ENCODE results near the gene ZC3H7A. TPM values are rescaled to one million over a fixed set of nuclear protein-coding genes. Genes with fewer than 3 reads are reported as not detected.

ZC3H7A gene
- total and polyA plus RNA-seq, 9 of the 15 experiments (the other 6 are each of a cell fraction or from before 2014, with no cell fraction given) = 19.8 to 49.1 (median 28.2) TPM

- H3K79me2 ChIP-seq (ENCODE audit: control insufficient read depth, insufficient read depth, low read length) = no peaks in the 10 kb centered on the region
- peaks cover 84% of the 10 kb centered on the region for H3K36me3 ChIP-seq (ENCODE audit: control insufficient read depth, insufficient read depth, low read length)
- no peak for DNase-seq (ENCODE audit: extremely low read depth in 1 of 4, low spot score in 3 of 4)
- no peaks in the 10 kb centered on the region for H3K27me3 ChIP-seq (ENCODE audit: control insufficient read depth in 2 of 2, insufficient read depth in 2 of 2, low read length in 2 of 2)
- H3K9me3 ChIP-seq (replicated peaks; ENCODE audit: control insufficient read depth, insufficient read depth, low read depth, low read length) = no peaks in the 10 kb centered on the region
- H3K4me1 ChIP-seq (replicated peaks in 1 of 2; ENCODE audit: control insufficient read depth in 2 of 2, insufficient read depth in 2 of 2, low read length in 2 of 2) = no peaks in the 10 kb centered on the region
- ChIA-PET POLR2A (no interaction called here), CTCF (ENCODE audit: low intra/inter-chr PET ratio) (no interaction called here)
- no peak overlapping the region for H3K9ac ChIP-seq (ENCODE audit: insufficient read depth in 1 of 2, low read depth in 2 of 2, low read length in 2 of 2)
- TF ChIP-seq TRIM24 (IDR thresholded peaks at IDR 0.05) = no peak
- TF ChIP-seq, protein P1, sequence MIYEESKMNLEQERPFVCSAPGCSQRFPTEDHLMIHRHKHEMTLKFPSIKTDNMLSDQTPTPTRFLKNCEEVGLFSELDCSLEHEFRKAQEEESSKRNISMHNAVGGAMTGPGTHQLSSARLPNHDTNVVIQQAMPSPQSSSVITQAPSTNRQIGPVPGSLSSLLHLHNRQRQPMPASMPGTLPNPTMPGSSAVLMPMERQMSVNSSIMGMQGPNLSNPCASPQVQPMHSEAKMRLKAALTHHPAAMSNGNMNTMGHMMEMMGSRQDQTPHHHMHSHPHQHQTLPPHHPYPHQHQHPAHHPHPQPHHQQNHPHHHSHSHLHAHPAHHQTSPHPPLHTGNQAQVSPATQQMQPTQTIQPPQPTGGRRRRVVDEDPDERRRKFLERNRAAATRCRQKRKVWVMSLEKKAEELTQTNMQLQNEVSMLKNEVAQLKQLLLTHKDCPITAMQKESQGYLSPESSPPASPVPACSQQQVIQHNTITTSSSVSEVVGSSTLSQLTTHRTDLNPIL (CRISPR knock-in tag; IDR thresholded peaks at IDR 0.05) = no peak
- TF ChIP-seq CSDE1 (IDR thresholded peaks at IDR 0.05) = no peak
- TF ChIP-seq TAF1 (IDR thresholded peaks at IDR 0.05; ENCODE audit: control insufficient read depth, extremely low read depth, insufficient read depth, low read length, severe bottlenecking) = no peak
- no peak for TF ChIP-seq ZNF175 (CRISPR knock-in tag; IDR thresholded peaks at IDR 0.05; ENCODE audit: low read depth)
- no peak for TF ChIP-seq FOSL1 (tag; conservative IDR thresholded peaks at IDR 0.05)
- TF ChIP-seq JUNB (CRISPR knock-in tag; conservative IDR thresholded peaks at IDR 0.05) = no peak
- no peak for TF ChIP-seq SAFB2 (IDR thresholded peaks at IDR 0.05; ENCODE audit: borderline replicate concordance, low read depth, low read length, severe bottlenecking)
- TF ChIP-seq PRDM10 (IDR thresholded peaks at IDR 0.05; ENCODE audit: partially characterized antibody) = no peak
- TF ChIP-seq TRIM28 (IDR thresholded peaks at IDR 0.05) = no peak
- TF ChIP-seq SRSF1 (IDR thresholded peaks at IDR 0.05; ENCODE audit: low read depth, low read length) = no peak
- TF ChIP-seq CCAR2 (IDR thresholded peaks at IDR 0.05; ENCODE audit: low read depth, low read length) = no peak
- no peak for TF ChIP-seq EP400 (IDR thresholded peaks at IDR 0.05)
- TF ChIP-seq ZNF143 (CRISPR knock-in tag; IDR thresholded peaks at IDR 0.05) = no peak
- no peak for TF ChIP-seq RBM17 (IDR thresholded peaks at IDR 0.05; ENCODE audit: borderline replicate concordance, low read depth, low read length)
- TF ChIP-seq MTA2 (IDR thresholded peaks at IDR 0.05; ENCODE audit: low read depth) = no peak
- no peak for TF ChIP-seq MYC (IDR thresholded peaks at IDR 0.05; ENCODE audit: low read depth, low read length)
- no peak for TF ChIP-seq MYC (CRISPR knock-in tag; IDR thresholded peaks at IDR 0.05; ENCODE audit: borderline replicate concordance, low read depth)
- TF ChIP-seq ZNF551 (CRISPR knock-in tag; IDR thresholded peaks at IDR 0.05) = no peak
- BruUV-seq (replicated peaks) = no TSS peak
- H3K27ac ChIP-seq (ENCODE audit: extremely low read depth, low read depth, low read length) = no peak overlapping the region
- in situ Hi-C loops (cut with MboI) = no loop called here
- H3K4me3 ChIP-seq = no peak overlapping the region
- H2AFZ ChIP-seq (ENCODE audit: low read depth, low read length) = no peak overlapping the region
- intact Hi-C loops (cut with micrococcal nuclease) = no loop called here
- H3K9me1 ChIP-seq (ENCODE audit: control insufficient read depth, insufficient read depth, low read length) = no peaks in the 10 kb centered on the region
- no peak for ATAC-seq
- no peak overlapping the region for H3K4me2 ChIP-seq (ENCODE audit: insufficient read depth, low read length)
- peaks cover 4% of the 10 kb centered on the region; the same call in 1 of the 2 replicates for H4K20me1 ChIP-seq (replicated peaks; ENCODE audit: control insufficient read depth, insufficient read depth, low read length)
- FAIRE-seq = no peak
- WGBS (ENCODE audit: insufficient coverage, low coverage, missing lambda C conversion rate) = 92% methylated on average over 3 of the region's 3 CpGs
Measured at GRCh38 chr16:11756248-11756647, 40.8 kb downstream of the ZC3H7A start.
